Activated naive CD4-positive, alpha-beta T cell treated with Interleukin-2 at 50 U/mL for 16 hours (primary cell): Measurements from ENCODE around the gene FAM210A.
"Not testable (repeated sequence)": the region's sequence is repeated elsewhere in the genome, so short reads cannot be mapped to it uniquely, and the experiment has no call there.

Source experiments
- DNase-seq: peaks from one replicate; pipeline ENCODE4 v3.0.0-alpha.2; 2020

FAM210A gene

GRCh38 chr18:13700153-13700552 lies 26.2 kb downstream of the FAM210A start:
- DNase-seq: no peak

- DNase-seq: no peak
Observed at GRCh38 chr18:13696961-13697360, 29.4 kb downstream of the FAM210A start.

- DNase-seq: not testable (repeated sequence)
Observed at GRCh38 chr18:13695337-13695736, 31.0 kb downstream of the FAM210A start.

- DNase-seq: not testable (repeated sequence)
Observed at GRCh38 chr18:13690060-13690459, 36.3 kb downstream of the FAM210A start.

- DNase-seq: no peak
Observed at GRCh38 chr18:13688191-13689136, 37.9 kb downstream of the FAM210A start.

GRCh38 chr18:13684546-13684945 lies 41.8 kb downstream of the FAM210A start:
- DNase-seq: no peak

- no peak for DNase-seq
Observed at GRCh38 chr18:13681701-13682100, 44.7 kb downstream of the FAM210A start.

GRCh38 chr18:13680612-13681011 lies 45.7 kb downstream of the FAM210A start:
- DNase-seq: no peak

GRCh38 chr18:13677350-13677749 lies 49.0 kb downstream of the FAM210A start:
- not testable (repeated sequence) for DNase-seq

- DNase-seq: no peak
Observed at GRCh38 chr18:13676471-13676870, 49.9 kb downstream of the FAM210A start.

- DNase-seq: no peak
Observed at GRCh38 chr18:13672657-13673056, 53.7 kb downstream of the FAM210A start.

- no peak for DNase-seq
Observed at GRCh38 chr18:13661779-13662256, 64.5 kb downstream of the FAM210A start.

GRCh38 chr18:13661051-13661778 lies 65.1 kb downstream of the FAM210A start:
- DNase-seq: no peak

- no peak for DNase-seq
Observed at GRCh38 chr18:13660510-13660909, 65.8 kb downstream of the FAM210A start.

GRCh38 chr18:13658436-13659204 lies 67.7 kb downstream of the FAM210A start:
- DNase-seq: no peak

GRCh38 chr18:13657974-13658373 lies 68.4 kb downstream of the FAM210A start:
- DNase-seq: no peak

GRCh38 chr18:13653746-13654433 lies 72.5 kb downstream of the FAM210A start:
- no peak for DNase-seq

- DNase-seq: no peak
Observed at GRCh38 chr18:13649397-13650390, 76.7 kb downstream of the FAM210A start.

- no peak for DNase-seq
Observed at GRCh38 chr18:13647761-13648160, 78.6 kb downstream of the FAM210A start.

GRCh38 chr18:13646633-13647032 lies 79.7 kb downstream of the FAM210A start:
- DNase-seq: no peak

- DNase-seq: no peak
Observed at GRCh38 chr18:13645093-13645492, 81.3 kb downstream of the FAM210A start.
